HepG2 (cell line): ENCODE measurements around the gene CEACAM5.
"Not testable (repeated sequence)": the region's sequence is repeated elsewhere in the genome, so short reads cannot be mapped to it uniquely, and the experiment has no call there.

Experiments used
- CREM ChIP-seq, 2 experiments: sonication (generic) in 1 of 2; formaldehyde crosslinking in 1 of 2; IDR thresholded peaks; 2 replicates each; pipeline versions ENCODE4 v1.4.0 to v1.6.1; 2016 to 2020; ENCODE audit warnings: antibody characterized with exemption in 1 of 2, mild to moderate bottlenecking in 1 of 2, missing genetic modification reagents in 1 of 2
- EED ChIP-seq: sonication (generic); formaldehyde crosslinking; IDR thresholded peaks from 2 replicates; pipeline ENCODE4 v1.5.0; 2020; ENCODE audit warnings: mild to moderate bottlenecking, missing genetic modification reagents
- EZH2 ChIP-seq: conservative IDR thresholded peaks from 2 replicates; pipeline ENCODE4 v1.6.1; 2012; ENCODE audit warnings: mild to moderate bottlenecking, low read depth, low read length, moderate library complexity
- MAFG ChIP-seq: sonication (generic); formaldehyde crosslinking; IDR thresholded peaks from 2 replicates; pipeline ENCODE4 v1.5.1; 2020; ENCODE audit warnings: mild to moderate bottlenecking, missing genetic modification reagents
- PHB2 ChIP-seq: fragments of 450-650 bp; IDR thresholded peaks from 2 replicates; pipeline ENCODE4 v1.6.1; 2018; ENCODE audit not compliant: partially characterized antibody
- RNF2 ChIP-seq: fragments of 450-650 bp; conservative IDR thresholded peaks from 2 replicates; pipeline ENCODE4 v1.6.1; 2016; ENCODE audit warnings: low read depth
- TCF7 ChIP-seq: sonication (generic); IDR thresholded peaks from 2 replicates; pipeline ENCODE4 v1.6.1; 2016; ENCODE audit warnings: antibody characterized with exemption, low read depth
- ZNF12 ChIP-seq: sonication (generic); formaldehyde crosslinking; IDR thresholded peaks from 2 replicates; pipeline ENCODE4 v1.5.0; 2020; ENCODE audit warnings: missing genetic modification reagents
- ZNF563 ChIP-seq: sonication (generic); formaldehyde crosslinking; IDR thresholded peaks from 2 replicates; pipeline ENCODE4 v1.8.0; 2022; ENCODE audit warnings: mild to moderate bottlenecking, moderate library complexity, missing genetic modification reagents
- ZNF674 ChIP-seq: sonication (generic); formaldehyde crosslinking; IDR thresholded peaks from 2 replicates; pipeline ENCODE4 v1.5.0; 2020; ENCODE audit warnings: low read depth, mild to moderate bottlenecking, missing genetic modification reagents
- TF ChIP-seq, protein P1 (sequence below): sonication (generic); formaldehyde crosslinking; IDR thresholded peaks from 2 replicates; pipeline ENCODE4 v1.4.0; 2020; ENCODE audit warnings: low read depth, missing genetic modification reagents
- TF ChIP-seq, protein P2 (sequence below): IDR thresholded peaks from 2 replicates; pipeline ENCODE4 v1.6.1; 2016; ENCODE audit warnings: low read depth, borderline replicate concordance
- TF ChIP-seq, protein P3 (sequence below): sonication (generic); formaldehyde crosslinking; IDR thresholded peaks from 2 replicates; pipeline ENCODE4 v1.5.0; 2020; ENCODE audit warnings: mild to moderate bottlenecking, missing genetic modification reagents

DNA sequence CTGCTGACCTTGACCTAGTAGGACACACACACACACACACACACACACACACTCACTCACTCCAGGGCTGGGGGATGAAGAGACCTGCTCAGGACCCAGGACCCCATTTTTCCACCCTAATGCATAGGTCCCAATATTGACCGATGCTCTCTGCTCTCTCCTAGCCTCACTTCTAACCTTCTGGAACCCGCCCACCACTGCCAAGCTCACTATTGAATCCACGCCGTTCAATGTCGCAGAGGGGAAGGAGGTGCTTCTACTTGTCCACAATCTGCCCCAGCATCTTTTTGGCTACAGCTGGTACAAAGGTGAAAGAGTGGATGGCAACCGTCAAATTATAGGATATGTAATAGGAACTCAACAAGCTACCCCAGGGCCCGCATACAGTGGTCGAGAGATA lies 1.1 kb downstream of the CEACAM5 start:
- TF ChIP-seq PHB2; EED (CRISPR knock-in tag); CREM (IDR thresholded peaks at IDR 0.05); CREM (CRISPR knock-in tag; IDR thresholded peaks at IDR 0.05); TCF7; ZNF563; ZNF12; EZH2; ZNF674 (CRISPR knock-in tag); MAFG; RNF2: not testable (repeated sequence)
- TF ChIP-seq, protein P1, sequence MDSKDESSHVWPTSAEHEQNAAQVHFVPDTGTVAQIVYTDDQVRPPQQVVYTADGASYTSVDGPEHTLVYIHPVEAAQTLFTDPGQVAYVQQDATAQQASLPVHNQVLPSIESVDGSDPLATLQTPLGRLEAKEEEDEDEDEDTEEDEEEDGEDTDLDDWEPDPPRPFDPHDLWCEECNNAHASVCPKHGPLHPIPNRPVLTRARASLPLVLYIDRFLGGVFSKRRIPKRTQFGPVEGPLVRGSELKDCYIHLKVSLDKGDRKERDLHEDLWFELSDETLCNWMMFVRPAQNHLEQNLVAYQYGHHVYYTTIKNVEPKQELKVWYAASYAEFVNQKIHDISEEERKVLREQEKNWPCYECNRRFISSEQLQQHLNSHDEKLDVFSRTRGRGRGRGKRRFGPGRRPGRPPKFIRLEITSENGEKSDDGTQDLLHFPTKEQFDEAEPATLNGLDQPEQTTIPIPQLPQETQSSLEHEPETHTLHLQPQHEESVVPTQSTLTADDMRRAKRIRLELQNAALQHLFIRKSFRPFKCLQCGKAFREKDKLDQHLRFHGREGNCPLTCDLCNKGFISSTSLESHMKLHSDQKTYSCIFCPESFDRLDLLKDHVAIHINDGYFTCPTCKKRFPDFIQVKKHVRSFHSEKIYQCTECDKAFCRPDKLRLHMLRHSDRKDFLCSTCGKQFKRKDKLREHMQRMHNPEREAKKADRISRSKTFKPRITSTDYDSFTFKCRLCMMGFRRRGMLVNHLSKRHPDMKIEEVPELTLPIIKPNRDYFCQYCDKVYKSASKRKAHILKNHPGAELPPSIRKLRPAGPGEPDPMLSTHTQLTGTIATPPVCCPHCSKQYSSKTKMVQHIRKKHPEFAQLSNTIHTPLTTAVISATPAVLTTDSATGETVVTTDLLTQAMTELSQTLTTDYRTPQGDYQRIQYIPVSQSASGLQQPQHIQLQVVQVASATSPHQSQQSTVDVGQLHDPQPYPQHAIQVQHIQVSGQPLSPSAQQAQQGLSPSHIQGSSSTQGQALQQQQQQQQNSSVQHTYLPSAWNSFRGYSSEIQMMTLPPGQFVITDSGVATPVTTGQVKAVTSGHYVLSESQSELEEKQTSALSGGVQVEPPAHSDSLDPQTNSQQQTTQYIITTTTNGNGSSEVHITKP: not testable (repeated sequence)
- TF ChIP-seq, protein P2, sequence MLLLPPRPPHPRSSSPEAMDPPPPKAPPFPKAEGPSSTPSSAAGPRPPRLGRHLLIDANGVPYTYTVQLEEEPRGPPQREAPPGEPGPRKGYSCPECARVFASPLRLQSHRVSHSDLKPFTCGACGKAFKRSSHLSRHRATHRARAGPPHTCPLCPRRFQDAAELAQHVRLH: not testable (repeated sequence)
- TF ChIP-seq, protein P3, sequence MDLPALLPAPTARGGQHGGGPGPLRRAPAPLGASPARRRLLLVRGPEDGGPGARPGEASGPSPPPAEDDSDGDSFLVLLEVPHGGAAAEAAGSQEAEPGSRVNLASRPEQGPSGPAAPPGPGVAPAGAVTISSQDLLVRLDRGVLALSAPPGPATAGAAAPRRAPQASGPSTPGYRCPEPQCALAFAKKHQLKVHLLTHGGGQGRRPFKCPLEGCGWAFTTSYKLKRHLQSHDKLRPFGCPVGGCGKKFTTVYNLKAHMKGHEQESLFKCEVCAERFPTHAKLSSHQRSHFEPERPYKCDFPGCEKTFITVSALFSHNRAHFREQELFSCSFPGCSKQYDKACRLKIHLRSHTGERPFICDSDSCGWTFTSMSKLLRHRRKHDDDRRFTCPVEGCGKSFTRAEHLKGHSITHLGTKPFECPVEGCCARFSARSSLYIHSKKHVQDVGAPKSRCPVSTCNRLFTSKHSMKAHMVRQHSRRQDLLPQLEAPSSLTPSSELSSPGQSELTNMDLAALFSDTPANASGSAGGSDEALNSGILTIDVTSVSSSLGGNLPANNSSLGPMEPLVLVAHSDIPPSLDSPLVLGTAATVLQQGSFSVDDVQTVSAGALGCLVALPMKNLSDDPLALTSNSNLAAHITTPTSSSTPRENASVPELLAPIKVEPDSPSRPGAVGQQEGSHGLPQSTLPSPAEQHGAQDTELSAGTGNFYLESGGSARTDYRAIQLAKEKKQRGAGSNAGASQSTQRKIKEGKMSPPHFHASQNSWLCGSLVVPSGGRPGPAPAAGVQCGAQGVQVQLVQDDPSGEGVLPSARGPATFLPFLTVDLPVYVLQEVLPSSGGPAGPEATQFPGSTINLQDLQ: not testable (repeated sequence)
